ENCODE measurements around the gene BANP. TPM values are rescaled to one million over a fixed set of nuclear protein-coding genes. Genes with fewer than 3 reads are reported as not detected.

Gene BANP
- total and polyA plus RNA-seq, 2 of the 8 experiments (the other 6 are each of a cell fraction or from before 2014, with no cell fraction given): 25.8 to 39.8 TPM

- Histone ChIP-seq H2BK5ac (ENCODE audit: low read depth, low read length) (no peak overlapping the region), H3K4me1 (replicated peaks in 1 of 4; ENCODE audit: control insufficient read depth in 3 of 4, insufficient read depth in 4 of 4, low read length in 3 of 4) (peaks cover 0 to 4% (median 0%) of the 10 kb centered on the region in 4 experiments; a peak in 1 of 7 replicates), H3K23me2 (ENCODE audit: low read depth, low read length) (no peaks in the 10 kb centered on the region), H3K36me3 (ENCODE audit: control insufficient read depth in 2 of 4, insufficient read depth in 4 of 4, low read length in 3 of 4) (0 out of 8 replicates have a peak, but pooled peaks cover 0 to 4% (median 0%) of the 10 kb centered on the region in 4 experiments), H2AK5ac (ENCODE audit: low read depth, low read length) (no peak overlapping the region), H3K18ac (ENCODE audit: extremely low read depth, low read length) (no peak overlapping the region), H2BK12ac (ENCODE audit: low read depth, low read length) (no peak overlapping the region), H3K9me3 (ENCODE audit: insufficient read depth in 2 of 2, low read depth in 1 of 2, low read length in 1 of 2) (no peaks in the 10 kb centered on the region), H3K4me3 (ENCODE audit: extremely low read depth in 1 of 4, insufficient read depth in 2 of 4, low read depth in 3 of 4, low read length in 4 of 4) (no peak overlapping the region), H4K20me1 (replicated peaks in 1 of 2; ENCODE audit: control insufficient read depth in 1 of 2, insufficient read depth in 2 of 2, low read length in 2 of 2) (no peaks in the 10 kb centered on the region), H3K23ac (ENCODE audit: insufficient read length) (no peak overlapping the region), H3K79me1 (ENCODE audit: low read depth, low read length) (no peaks in the 10 kb centered on the region), H4K8ac (ENCODE audit: extremely low read depth, insufficient read depth, low read length) (no peak overlapping the region), H3K4me2 (ENCODE audit: insufficient read depth in 1 of 2, low read depth in 2 of 2, low read length in 2 of 2) (no peak overlapping the region), H2BK20ac (ENCODE audit: low read length) (no peak overlapping the region), H3K27me3 (replicated peaks in 1 of 4; ENCODE audit: control insufficient read depth in 3 of 4, extremely low read depth in 1 of 4, insufficient read depth in 3 of 4, low read length in 3 of 4) (no peaks in the 10 kb centered on the region), H3K27ac (ENCODE audit: low read depth, low read length) (no peak overlapping the region), H3K14ac (ENCODE audit: insufficient read length) (no peak overlapping the region), H2BK15ac (ENCODE audit: low read length) (no peak overlapping the region), H4K5ac (ENCODE audit: insufficient read length, low read depth, low read length) (no peak overlapping the region), H4K91ac (replicated peaks; ENCODE audit: insufficient read length, low read length) (no peak overlapping the region), H3K9ac (replicated peaks in 1 of 4; ENCODE audit: extremely low read depth in 1 of 4, low read depth in 3 of 4, low read length in 3 of 4) (no peak overlapping the region), H3K56ac (replicated peaks; ENCODE audit: insufficient read length, low read depth, low read length) (no peak overlapping the region), H2AFZ (ENCODE audit: low read length) (no peak overlapping the region), H3K79me2 (ENCODE audit: control insufficient read depth in 1 of 2, insufficient read depth in 2 of 2, low read length in 2 of 2) (no peaks in the 10 kb centered on the region), H3K4ac (replicated peaks; ENCODE audit: insufficient read length, low read depth, low read length) (no peak overlapping the region), H2BK120ac (replicated peaks; ENCODE audit: low read depth, low read length) (no peak overlapping the region)
- no peak for DNase-seq (ENCODE audit: low read depth in 1 of 2, low spot score in 2 of 2)
- POLR2A ChIA-PET (ENCODE audit: partially characterized antibody): no interaction called here
- TF ChIP-seq BCL11A (IDR thresholded peaks at IDR 0.05; ENCODE audit: low read depth in 2 of 2, low read length in 2 of 2): no peak
- no peak for TF ChIP-seq MAFK (IDR thresholded peaks at IDR 0.05; ENCODE audit: low read depth, low read length)
- no peak for TF ChIP-seq EZH2 (IDR thresholded peaks at IDR 0.05; ENCODE audit: low read depth, low read length, severe bottlenecking)
- no peak for TF ChIP-seq CEBPB (IDR thresholded peaks at IDR 0.05; ENCODE audit: low read depth, low read length)
- no peak for TF ChIP-seq CHD2 (IDR thresholded peaks at IDR 0.05; ENCODE audit: low read length)
- TF ChIP-seq MAX (IDR thresholded peaks at IDR 0.05): no peak
- no peak for TF ChIP-seq POLR2A (IDR thresholded peaks at IDR 0.05; ENCODE audit: control extremely low read depth in 1 of 2, low read depth in 2 of 2, low read length in 2 of 2)
- no peak for TF ChIP-seq TBP (IDR thresholded peaks at IDR 0.05; ENCODE audit: low read depth, low read length)
- TF ChIP-seq RAD21 (IDR thresholded peaks at IDR 0.05 in 1 of 2, conservative IDR thresholded peaks at IDR 0.05 in 1 of 2; ENCODE audit: low read depth in 2 of 2, low read length in 2 of 2): no peak
- TF ChIP-seq CREB1 (IDR thresholded peaks at IDR 0.05): no peak
- TF ChIP-seq POLR2AphosphoS5 (IDR thresholded peaks at IDR 0.05; ENCODE audit: low read depth, low read length): no peak
- TF ChIP-seq FOSL1 (IDR thresholded peaks at IDR 0.05; ENCODE audit: insufficient read depth, low read depth, low read length): no peak
- TF ChIP-seq RNF2 (IDR thresholded peaks at IDR 0.05; ENCODE audit: borderline replicate concordance, low read depth, low read length, missing control alignments, poor library complexity, severe bottlenecking): no peak
- no peak for TF ChIP-seq RFX5 (IDR thresholded peaks at IDR 0.05; ENCODE audit: borderline replicate concordance, low read depth, low read length)
- TF ChIP-seq TAF1 (IDR thresholded peaks at IDR 0.05; ENCODE audit: low read depth, low read length): no peak
- no peak for TF ChIP-seq BACH1 (IDR thresholded peaks at IDR 0.05; ENCODE audit: low read length)
- 85% methylated on average over 14 of the region's 16 CpGs; no CpG with 5 or more reads in 1 of the 2 experiments for WGBS, 2 experiments (ENCODE audit: extremely low coverage in 1 of 2, insufficient coverage in 1 of 2, insufficient read length in 1 of 2, insufficient replicate concordance in 2 of 2, low coverage in 1 of 2, low lambda C conversion rate in 2 of 2, missing lambda C conversion rate in 1 of 2)
- CTCF ChIA-PET (ENCODE audit: partially characterized antibody): interaction anchor here (0.6 to 0.8 kb wide), 3 partner anchors 73 to 348 kb away, joined by 3 read pairs; no protein-coding TSS in a partner anchor
- no peak for FAIRE-seq
Measured at GRCh38 chr16:88087517-88087877, 136.3 kb downstream of the BANP start.
